Fibroblast of lung (primary cell): ENCODE results near the gene SCTR.

ENCODE experiments used
- CTCF ChIP-seq, 2 donors: IDR thresholded peaks in 1 of 2; conservative IDR thresholded peaks in 1 of 2; 1 replicate in 1 of 2; 2 replicates in 1 of 2; pipeline ENCODE4 v1.5.1; 2011 to 2012; ENCODE audit warnings: low read length in 2 of 2, control low read depth in 1 of 2, inconsistent platforms in 1 of 2, low read depth in 1 of 2, mild to moderate bottlenecking in 1 of 2
- EZH2 ChIP-seq: IDR thresholded peaks from 2 replicates; pipeline ENCODE4 v1.5.1; 2012; ENCODE audit warnings: low read length, control low read depth, mild to moderate bottlenecking; ENCODE audit errors: missing control alignments

GRCh38 chr2:119402645-119403560 lies 121.4 kb downstream of the SCTR start:
- TF ChIP-seq CTCF (conservative IDR thresholded peaks at IDR 0.05 in 1 of 2, IDR thresholded peaks at IDR 0.05 in 1 of 2; ENCODE audit: low read depth in 1 of 2, low read length in 2 of 2), result no peak
- TF ChIP-seq EZH2, result no peak
